GM12864 (cell line): ENCODE measurements around the gene PERCC1.

ENCODE experiments used
- DNase-seq: peaks from one replicate; pipeline ENCODE4 v3.0.0-alpha.2; 2011; ENCODE audit warnings: low read depth
- H3K4me3 ChIP-seq: 2 replicates; pipeline ENCODE4 v1.5.1; 2011; ENCODE audit warnings: mild to moderate bottlenecking, low read depth, low read length, control low read depth
- CTCF ChIP-seq: IDR thresholded peaks from 2 replicates; pipeline ENCODE4 v1.5.1; 2011; ENCODE audit warnings: low read depth, mild to moderate bottlenecking, moderate library complexity, low read length, control low read depth, inconsistent platforms; ENCODE audit errors: missing control alignments

PERCC1 gene

GRCh38 chr16:1429012-1429411, 1.9 kb upstream of the PERCC1 start:
- DNase-seq: no peak
- H3K4me3 ChIP-seq: no peak overlapping the region
- TF ChIP-seq CTCF: no peak

GRCh38 chr16:1429631-1430030, 1.2 kb upstream of the PERCC1 start:
- no peak for DNase-seq
- no peak overlapping the region for H3K4me3 ChIP-seq
- no peak for TF ChIP-seq CTCF

- no peak for DNase-seq
- no peak for TF ChIP-seq CTCF
- H3K4me3 ChIP-seq: no peak overlapping the region
Measured at GRCh38 chr16:1430214-1430758, 592 bp upstream of the PERCC1 start.

GRCh38 chr16:1431497-1432270, 806 bp downstream of the PERCC1 start:
- H3K4me3 ChIP-seq: no peak overlapping the region
- TF ChIP-seq CTCF: no peak
- DNase-seq: no peak

GRCh38 chr16:1432388-1433262, 1.7 kb downstream of the PERCC1 start:
- no peak for TF ChIP-seq CTCF
- DNase-seq: no peak
- H3K4me3 ChIP-seq: no peak overlapping the region

- no peak for DNase-seq
- no peak for TF ChIP-seq CTCF
- H3K4me3 ChIP-seq: no peak overlapping the region
Measured at GRCh38 chr16:1433263-1433560, 2.3 kb downstream of the PERCC1 start.
